Prostate gland (tissue), 2 donors: ENCODE measurements around the gene JOSD1. TPM values are rescaled to one million over a fixed set of nuclear protein-coding genes. Genes with fewer than 3 reads are reported as not detected.

Source experiments
- DNase-seq: peaks from one replicate; pipeline ENCODE4 v3.0.0-alpha.2; 2019; ENCODE audit warnings: low spot score
- H3K27ac ChIP-seq, 2 donors: fragments of 200-600 bp; sonication (generic); 2 replicates each; pipeline ENCODE4 v1.5.1; 2017 to 2019
- H3K27me3 ChIP-seq: fragments of 200-600 bp; sonication (generic); replicated peaks from 2 replicates; pipeline ENCODE4 v1.5.1; 2019; ENCODE audit not compliant: insufficient read depth
- H3K36me3 ChIP-seq, 2 donors: fragments of 200-600 bp; sonication (generic); 1 replicate in 1 of 2; 2 replicates in 1 of 2; pipeline versions ENCODE4 v1.5.1 to v1.8.1; 2017 to 2019
- H3K4me1 ChIP-seq: fragments of 200-600 bp; sonication (generic); replicated peaks from 2 replicates; pipeline ENCODE4 v1.5.1; 2019
- H3K4me3 ChIP-seq, 2 donors: fragments of 200-600 bp; sonication (generic); 2 replicates each; pipeline ENCODE4 v1.5.1; 2017 to 2019
- H3K9me3 ChIP-seq: fragments of 200-600 bp; sonication (generic); 2 replicates; pipeline ENCODE4 v1.5.1; 2017
- POLR2A ChIP-seq: fragments of 450-650 bp; IDR thresholded peaks from one replicate; pipeline ENCODE4 v1.6.1; 2016; ENCODE audit warnings: antibody characterized with exemption, mild to moderate bottlenecking
- POLR2AphosphoS5 ChIP-seq: sonication (generic); formaldehyde crosslinking; IDR thresholded peaks from one replicate; pipeline ENCODE4 v1.6.1; 2017; ENCODE audit warnings: antibody characterized with exemption
- WGBS: methylation state at CpG from one replicate; pipeline ENCODE4 v1.1.5; 2018; 5-methylcytosine and 5-hydroxymethylcytosine counted together
- intact Hi-C: fragments of 100-400 bp; cut with DNase I; formaldehyde crosslinking; loops from one replicate; pipeline ENCODE4 v1.14.2; 2022
- total RNA-seq, 2 donors: library from RNA; depleted of rRNA; stranded (reverse); fragments of >200 nt; gene quantifications; one replicate each; pipeline ENCODE4 v1.1.0, GENCODE V29; 2016
- TF ChIP-seq, protein P1 (sequence below), 4 experiments: fragments of 200-600 bp in 2 of 4; fragments of 450-650 bp in 2 of 4; sonication (generic) in 2 of 4; IDR thresholded peaks; 1 replicate in 3 of 4; 2 replicates in 1 of 4; pipeline ENCODE4 v1.5.1; 2016 to 2019; ENCODE audit warnings: antibody characterized with exemption in 4 of 4, mild to moderate bottlenecking in 2 of 4, moderate library complexity in 2 of 4

JOSD1 gene
- total RNA-seq, 2 donors from 2014 or later = 56.7 to 69.2 TPM

GRCh38 chr22:38732251-38732815 is 31.6 kb upstream of the JOSD1 start:
- Histone ChIP-seq H3K36me3 (peaks cover 32 to 48% of the 10 kb centered on the region in 2 donors), H3K27ac (peak overlapping the region; percentile 66 to 82), H3K9me3 (no peaks in the 10 kb centered on the region), H3K4me1 (peaks cover 8% of the 10 kb centered on the region), H3K27me3 (no peaks in the 10 kb centered on the region), H3K4me3 (no peak overlapping the region)
- intact Hi-C loops = loop anchor here (5.0 kb wide), 1 partner anchor 50 kb away; the partner anchor contains the start of gene TOMM22
- WGBS = 28% methylated on average over 13 of the region's 13 CpGs
- TF ChIP-seq, protein P1, sequence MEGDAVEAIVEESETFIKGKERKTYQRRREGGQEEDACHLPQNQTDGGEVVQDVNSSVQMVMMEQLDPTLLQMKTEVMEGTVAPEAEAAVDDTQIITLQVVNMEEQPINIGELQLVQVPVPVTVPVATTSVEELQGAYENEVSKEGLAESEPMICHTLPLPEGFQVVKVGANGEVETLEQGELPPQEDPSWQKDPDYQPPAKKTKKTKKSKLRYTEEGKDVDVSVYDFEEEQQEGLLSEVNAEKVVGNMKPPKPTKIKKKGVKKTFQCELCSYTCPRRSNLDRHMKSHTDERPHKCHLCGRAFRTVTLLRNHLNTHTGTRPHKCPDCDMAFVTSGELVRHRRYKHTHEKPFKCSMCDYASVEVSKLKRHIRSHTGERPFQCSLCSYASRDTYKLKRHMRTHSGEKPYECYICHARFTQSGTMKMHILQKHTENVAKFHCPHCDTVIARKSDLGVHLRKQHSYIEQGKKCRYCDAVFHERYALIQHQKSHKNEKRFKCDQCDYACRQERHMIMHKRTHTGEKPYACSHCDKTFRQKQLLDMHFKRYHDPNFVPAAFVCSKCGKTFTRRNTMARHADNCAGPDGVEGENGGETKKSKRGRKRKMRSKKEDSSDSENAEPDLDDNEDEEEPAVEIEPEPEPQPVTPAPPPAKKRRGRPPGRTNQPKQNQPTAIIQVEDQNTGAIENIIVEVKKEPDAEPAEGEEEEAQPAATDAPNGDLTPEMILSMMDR (IDR thresholded peaks at IDR 0.05) = peak in 1 of 4 experiments; percentile 28
- TF ChIP-seq POLR2AphosphoS5 (peak; percentile 18), POLR2A (no peak)
- DNase-seq = no peak

GRCh38 chr22:38731703-38732161 is 31.0 kb upstream of the JOSD1 start:
- H3K4me1 ChIP-seq = peaks cover 8% of the 10 kb centered on the region
- DNase-seq = no peak
- TF ChIP-seq, protein P1 (IDR thresholded peaks at IDR 0.05) = no peak
- TF ChIP-seq POLR2AphosphoS5 (no peak), POLR2A (no peak)
- H3K9me3 ChIP-seq = no peaks in the 10 kb centered on the region
- 68% methylated on average over 6 of the region's 6 CpGs for WGBS
- peak overlapping the region; percentile 66 to 82 for H3K27ac ChIP-seq
- intact Hi-C loops = loop anchor here (5.0 kb wide), 1 partner anchor 49 kb away; the partner anchor contains the start of gene TOMM22
- peaks cover 32 to 50% of the 10 kb centered on the region in 2 donors for H3K36me3 ChIP-seq
- no peak overlapping the region for H3K4me3 ChIP-seq
- H3K27me3 ChIP-seq = no peaks in the 10 kb centered on the region

DNA sequence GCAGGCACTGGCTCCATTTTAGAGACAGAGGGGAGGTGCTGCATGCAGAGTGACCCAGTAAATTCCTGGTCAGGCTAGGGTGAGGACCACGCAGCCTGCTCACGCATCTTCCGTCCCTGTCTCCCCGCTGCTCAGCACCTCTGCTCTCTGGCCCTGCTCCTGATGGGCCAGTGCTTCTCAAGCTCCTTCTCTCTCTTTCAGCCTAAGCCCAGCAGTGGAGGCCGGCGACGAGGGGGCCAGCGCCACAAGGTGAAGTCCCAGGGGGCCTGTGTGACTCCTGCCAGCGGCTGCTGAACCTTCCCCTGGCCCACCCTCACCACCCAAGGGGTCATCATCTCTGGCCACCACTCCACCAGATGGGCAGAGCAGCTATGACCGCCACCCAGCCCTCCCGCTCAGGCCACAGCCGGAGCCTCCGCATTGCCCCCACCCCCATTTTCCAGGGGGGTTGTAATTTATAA is 29.7 kb upstream of the JOSD1 start:
- Histone ChIP-seq H3K27me3 (no peaks in the 10 kb centered on the region), H3K4me3 (no peak overlapping the region), H3K27ac (no peak overlapping the region), H3K36me3 (peaks cover 42 to 44% of the 10 kb centered on the region in 2 donors), H3K9me3 (no peaks in the 10 kb centered on the region), H3K4me1 (peaks cover 8% of the 10 kb centered on the region)
- TF ChIP-seq POLR2A (no peak), POLR2AphosphoS5 (no peak)
- TF ChIP-seq, protein P1 (IDR thresholded peaks at IDR 0.05) = no peak
- intact Hi-C loops = loop anchor here (5.0 kb wide), 1 partner anchor 48 kb away; the partner anchor contains the start of gene TOMM22
- WGBS = 93% methylated on average over 13 of the region's 13 CpGs
- DNase-seq = no peak

- H3K4me1 ChIP-seq = peaks cover 8% of the 10 kb centered on the region
- H3K36me3 ChIP-seq = peaks cover 42% of the 10 kb centered on the region in 2 donors
- H3K4me3 ChIP-seq = no peak overlapping the region
- no peaks in the 10 kb centered on the region for H3K27me3 ChIP-seq
- intact Hi-C loops = loop anchor here (5.0 kb wide), 1 partner anchor 48 kb away; the partner anchor contains the start of gene TOMM22
- TF ChIP-seq POLR2AphosphoS5 (no peak), POLR2A (no peak)
- TF ChIP-seq, protein P1 (IDR thresholded peaks at IDR 0.05) = no peak
- WGBS = 94% methylated on average over 6 of the region's 6 CpGs
- H3K27ac ChIP-seq = no peak overlapping the region
- no peak for DNase-seq
- H3K9me3 ChIP-seq = no peaks in the 10 kb centered on the region
Observed at GRCh38 chr22:38729946-38730345, 29.2 kb upstream of the JOSD1 start.
